WTC11 (cell line): ENCODE results near the gene TMEM259.

ENCODE experiments used
- CTCF ChIP-seq: fragments of 200-600 bp; IDR thresholded peaks from 2 replicates; pipeline ENCODE4 v1.8.0; 2022; ENCODE audit warnings: antibody characterized with exemption
- E2F1 ChIP-seq: sonication (generic); formaldehyde crosslinking; IDR thresholded peaks from 2 replicates; pipeline ENCODE4 v1.8.0; 2022; ENCODE audit warnings: mild to moderate bottlenecking, missing genetic modification reagents
- GTF2I ChIP-seq: fragments of 250-450 bp; sonication (Bioruptor Pico); conservative IDR thresholded peaks from 2 replicates; pipeline ENCODE4 v1.4.0; 2021; ENCODE audit warnings: mild to moderate bottlenecking
- SP1 ChIP-seq: sonication (generic); formaldehyde crosslinking; conservative IDR thresholded peaks from 2 replicates; pipeline ENCODE4 v1.8.1; 2022; ENCODE audit warnings: missing genetic modification reagents
- ZNF512 ChIP-seq: sonication (generic); formaldehyde crosslinking; IDR thresholded peaks from 2 replicates; pipeline ENCODE4 v1.8.1; 2022; ENCODE audit warnings: missing genetic modification reagents, borderline replicate concordance

GRCh38 chr19:1052349-1052975 is 31.5 kb upstream of the TMEM259 start:
- TF ChIP-seq ZNF512 (CRISPR knock-in tag) (no peak), CTCF (no peak), SP1 (CRISPR knock-in tag) (no peak), GTF2I (CRISPR knock-in tag) (no peak), E2F1 (CRISPR knock-in tag) (no peak)
